HEK293 (cell line): ENCODE measurements around the gene SENP1.

ENCODE experiments used
- CTCF ChIA-PET: fragments of 350-600 bp; formaldehyde crosslinking; extraction: SDS; loops from one replicate; lab custom pipeline; 2021; ENCODE audit warnings: antibody characterized with exemption; lab: Yijun Ruan, JAX
- POLR2A ChIA-PET: fragments of 300-600 bp; formaldehyde crosslinking; extraction: SDS; loops from one replicate; lab custom pipeline; 2020; ENCODE audit warnings: antibody characterized with exemption, inconsistent platforms; lab: Yijun Ruan, JAX
- H3K27ac ChIP-seq: fragments of 200-500 bp; sonication (Bioruptor generic); 2 replicates; pipeline ENCODE4 v1.5.1; 2014; ENCODE audit warnings: low read depth, low read length, control low read depth, inconsistent platforms; ENCODE audit errors: extremely low read depth
- H3K36me3 ChIP-seq, 2 experiments: fragments of 200-500 bp in 1 of 2; sonication (Bioruptor generic) in 1 of 2; 1 replicate in 1 of 2; 2 replicates in 1 of 2; pipeline ENCODE4 v1.5.1; 2014 to 2017; ENCODE audit warnings: inconsistent platforms in 2 of 2, low read length in 2 of 2; ENCODE audit not compliant: control insufficient read depth in 2 of 2, insufficient read depth in 1 of 2
- H3K4me1 ChIP-seq: fragments of 200-500 bp; sonication (Bioruptor generic); 2 replicates; pipeline ENCODE4 v1.5.1; 2014; ENCODE audit warnings: mild to moderate bottlenecking, low read length, inconsistent platforms; ENCODE audit not compliant: control insufficient read depth, insufficient read depth
- H3K4me3 ChIP-seq: 2 replicates; pipeline ENCODE4 v1.5.1; 2011; ENCODE audit warnings: low read depth, mild to moderate bottlenecking, control low read depth, low read length, moderate library complexity
- H3K9me3 ChIP-seq: fragments of 200-500 bp; sonication (Bioruptor generic); 2 replicates; pipeline ENCODE4 v1.5.1; 2014; ENCODE audit warnings: low read depth, low read length, inconsistent platforms; ENCODE audit not compliant: control insufficient read depth, insufficient read depth
- ATF2 ChIP-seq: fragments of 450-650 bp; formaldehyde crosslinking; IDR thresholded peaks from 2 replicates; pipeline ENCODE4 v1.5.1; 2016; ENCODE audit warnings: missing biosample characterization, missing genetic modification characterization, low read depth
- HOXA7 ChIP-seq: sonication (generic); formaldehyde crosslinking; IDR thresholded peaks from 2 replicates; pipeline ENCODE4 v1.8.1; 2022; ENCODE audit warnings: missing genetic modification reagents, borderline replicate concordance
- KLF7 ChIP-seq: fragments of 450-650 bp; formaldehyde crosslinking; IDR thresholded peaks from 2 replicates; pipeline ENCODE4 v1.5.1; 2016; ENCODE audit warnings: missing biosample characterization, missing genetic modification characterization, borderline replicate concordance
- OSR2 ChIP-seq: fragments of 450-650 bp; formaldehyde crosslinking; IDR thresholded peaks from 2 replicates; pipeline ENCODE4 v1.5.1; 2016; ENCODE audit warnings: missing biosample characterization, missing genetic modification characterization
- ZBTB20 ChIP-seq: fragments of 450-650 bp; formaldehyde crosslinking; IDR thresholded peaks from 2 replicates; pipeline ENCODE4 v1.5.1; 2016; ENCODE audit warnings: missing biosample characterization, missing genetic modification characterization
- ZFHX2 ChIP-seq: fragments of 450-650 bp; formaldehyde crosslinking; conservative IDR thresholded peaks from 2 replicates; pipeline ENCODE4 v1.5.1; 2016; ENCODE audit warnings: missing biosample characterization, missing genetic modification characterization
- ZNF138 ChIP-seq: fragments of 450-650 bp; formaldehyde crosslinking; IDR thresholded peaks from 2 replicates; pipeline ENCODE4 v1.5.1; 2016; ENCODE audit warnings: missing biosample characterization, missing genetic modification characterization, borderline replicate concordance
- ZNF148 ChIP-seq: fragments of 450-650 bp; formaldehyde crosslinking; IDR thresholded peaks from 2 replicates; pipeline ENCODE4 v1.5.0; 2017; ENCODE audit warnings: missing biosample characterization, missing genetic modification characterization, borderline replicate concordance
- ZNF157 ChIP-seq: fragments of 450-650 bp; formaldehyde crosslinking; IDR thresholded peaks from 2 replicates; pipeline ENCODE4 v1.5.1; 2016; ENCODE audit warnings: missing biosample characterization, missing genetic modification characterization
- ZNF214 ChIP-seq: fragments of 450-650 bp; formaldehyde crosslinking; IDR thresholded peaks from 2 replicates; pipeline ENCODE4 v1.5.1; 2017; ENCODE audit warnings: missing biosample characterization, mild to moderate bottlenecking, missing genetic modification characterization, borderline replicate concordance
- ZNF354C ChIP-seq: fragments of 450-650 bp; formaldehyde crosslinking; IDR thresholded peaks from 2 replicates; pipeline ENCODE4 v1.5.1; 2016; ENCODE audit warnings: missing biosample characterization, missing genetic modification characterization, low read depth, borderline replicate concordance
- ZNF514 ChIP-seq: fragments of 450-650 bp; formaldehyde crosslinking; IDR thresholded peaks from 2 replicates; pipeline ENCODE4 v1.5.1; 2016; ENCODE audit warnings: missing biosample characterization, missing genetic modification characterization
- ZNF521 ChIP-seq: fragments of 450-650 bp; formaldehyde crosslinking; IDR thresholded peaks from 2 replicates; pipeline ENCODE4 v1.5.1; 2017; ENCODE audit warnings: missing biosample characterization, mild to moderate bottlenecking, missing genetic modification characterization
- ZNF529 ChIP-seq: fragments of 450-650 bp; formaldehyde crosslinking; IDR thresholded peaks from 2 replicates; pipeline ENCODE4 v1.5.1; 2017; ENCODE audit warnings: missing genetic modification characterization, missing biosample characterization; ENCODE audit not compliant: insufficient replicate concordance
- ZNF544 ChIP-seq: fragments of 450-650 bp; formaldehyde crosslinking; IDR thresholded peaks from 2 replicates; pipeline ENCODE4 v1.5.0; 2017; ENCODE audit warnings: missing biosample characterization, missing genetic modification characterization
- ZNF664 ChIP-seq: fragments of 450-650 bp; formaldehyde crosslinking; IDR thresholded peaks from 2 replicates; pipeline ENCODE4 v1.5.1; 2016; ENCODE audit warnings: missing biosample characterization, missing genetic modification characterization
- ZNF843 ChIP-seq: fragments of 450-650 bp; formaldehyde crosslinking; IDR thresholded peaks from 2 replicates; pipeline ENCODE4 v1.5.1; 2016; ENCODE audit warnings: missing biosample characterization, missing genetic modification characterization
- TF ChIP-seq, protein P1 (sequence below): fragments of 450-650 bp; formaldehyde crosslinking; IDR thresholded peaks from 2 replicates; pipeline ENCODE4 v1.5.1; 2017; ENCODE audit warnings: missing biosample characterization, missing genetic modification characterization
- TF ChIP-seq, protein P2 (sequence below): fragments of 450-650 bp; formaldehyde crosslinking; IDR thresholded peaks from 2 replicates; pipeline ENCODE4 v1.5.1; 2016; ENCODE audit warnings: missing biosample characterization, missing genetic modification characterization
- TF ChIP-seq, protein P3 (sequence below): fragments of 450-650 bp; formaldehyde crosslinking; IDR thresholded peaks from 2 replicates; pipeline ENCODE4 v1.5.1; 2017; ENCODE audit warnings: missing biosample characterization, missing genetic modification characterization

Gene SENP1

GRCh38 chr12:47999816-48000215 is 106.1 kb downstream of the SENP1 start:
- H3K27ac ChIP-seq: no peak overlapping the region
- H3K4me1 ChIP-seq: peaks cover 18% of the 10 kb centered on the region
- no peak overlapping the region for H3K4me3 ChIP-seq
- no peak for TF ChIP-seq ZNF148 (tag by site-specific recombination)
- TF ChIP-seq OSR2 (tag by site-specific recombination): no peak
- no peak for TF ChIP-seq ZNF157 (tag by site-specific recombination)
- TF ChIP-seq, protein P1, sequence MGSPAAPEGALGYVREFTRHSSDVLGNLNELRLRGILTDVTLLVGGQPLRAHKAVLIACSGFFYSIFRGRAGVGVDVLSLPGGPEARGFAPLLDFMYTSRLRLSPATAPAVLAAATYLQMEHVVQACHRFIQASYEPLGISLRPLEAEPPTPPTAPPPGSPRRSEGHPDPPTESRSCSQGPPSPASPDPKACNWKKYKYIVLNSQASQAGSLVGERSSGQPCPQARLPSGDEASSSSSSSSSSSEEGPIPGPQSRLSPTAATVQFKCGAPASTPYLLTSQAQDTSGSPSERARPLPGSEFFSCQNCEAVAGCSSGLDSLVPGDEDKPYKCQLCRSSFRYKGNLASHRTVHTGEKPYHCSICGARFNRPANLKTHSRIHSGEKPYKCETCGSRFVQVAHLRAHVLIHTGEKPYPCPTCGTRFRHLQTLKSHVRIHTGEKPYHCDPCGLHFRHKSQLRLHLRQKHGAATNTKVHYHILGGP (tag by site-specific recombination): no peak
- TF ChIP-seq, protein P2, sequence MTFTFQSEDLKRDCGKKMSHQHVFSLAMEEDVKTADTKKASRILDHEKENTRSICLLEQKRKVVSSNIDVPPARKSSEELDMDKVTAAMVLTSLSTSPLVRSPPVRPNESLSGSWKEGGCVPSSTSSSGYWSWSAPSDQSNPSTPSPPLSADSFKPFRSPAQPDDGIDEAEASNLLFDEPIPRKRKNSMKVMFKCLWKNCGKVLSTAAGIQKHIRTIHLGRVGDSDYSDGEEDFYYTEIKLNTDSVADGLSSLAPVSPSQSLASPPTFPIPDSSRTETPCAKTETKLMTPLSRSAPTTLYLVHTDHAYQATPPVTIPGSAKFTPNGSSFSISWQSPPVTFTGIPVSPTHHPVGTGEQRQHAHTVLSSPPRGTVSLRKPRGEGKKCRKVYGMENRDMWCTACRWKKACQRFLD: no peak
- no peak for TF ChIP-seq ZNF138 (tag by site-specific recombination)
- no peak for TF ChIP-seq ZNF354C (tag by site-specific recombination)
- TF ChIP-seq ZFHX2 (tag by site-specific recombination): no peak
- TF ChIP-seq, protein P3, sequence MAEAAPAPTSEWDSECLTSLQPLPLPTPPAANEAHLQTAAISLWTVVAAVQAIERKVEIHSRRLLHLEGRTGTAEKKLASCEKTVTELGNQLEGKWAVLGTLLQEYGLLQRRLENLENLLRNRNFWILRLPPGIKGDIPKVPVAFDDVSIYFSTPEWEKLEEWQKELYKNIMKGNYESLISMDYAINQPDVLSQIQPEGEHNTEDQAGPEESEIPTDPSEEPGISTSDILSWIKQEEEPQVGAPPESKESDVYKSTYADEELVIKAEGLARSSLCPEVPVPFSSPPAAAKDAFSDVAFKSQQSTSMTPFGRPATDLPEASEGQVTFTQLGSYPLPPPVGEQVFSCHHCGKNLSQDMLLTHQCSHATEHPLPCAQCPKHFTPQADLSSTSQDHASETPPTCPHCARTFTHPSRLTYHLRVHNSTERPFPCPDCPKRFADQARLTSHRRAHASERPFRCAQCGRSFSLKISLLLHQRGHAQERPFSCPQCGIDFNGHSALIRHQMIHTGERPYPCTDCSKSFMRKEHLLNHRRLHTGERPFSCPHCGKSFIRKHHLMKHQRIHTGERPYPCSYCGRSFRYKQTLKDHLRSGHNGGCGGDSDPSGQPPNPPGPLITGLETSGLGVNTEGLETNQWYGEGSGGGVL (tag by site-specific recombination): no peak
- no peak for TF ChIP-seq ZNF529 (tag by site-specific recombination)
- TF ChIP-seq ZNF544: no peak
- no peak for TF ChIP-seq ZNF521 (tag by site-specific recombination)
- TF ChIP-seq ATF2 (tag by site-specific recombination): no peak
- TF ChIP-seq KLF7 (tag by site-specific recombination): no peak
- no peak for TF ChIP-seq HOXA7 (CRISPR knock-in tag)
- no peak for TF ChIP-seq ZNF214 (tag by site-specific recombination)
- TF ChIP-seq ZNF843 (tag by site-specific recombination): no peak
- no peak for TF ChIP-seq ZNF514 (tag by site-specific recombination)
- no peak for TF ChIP-seq ZNF664
- no peak for TF ChIP-seq ZBTB20 (tag by site-specific recombination)
- ChIA-PET CTCF (no interaction called here), POLR2A (no interaction called here)
- no peaks in the 10 kb centered on the region for H3K9me3 ChIP-seq
- peaks cover 0 to 24% of the 10 kb centered on the region in 2 experiments; a peak in 1 of 3 replicates for H3K36me3 ChIP-seq
